ENCODE measurements around the gene TRIM7. TPM values are rescaled to one million over a fixed set of nuclear protein-coding genes. Genes with fewer than 3 reads are reported as not detected.

TRIM7 gene
- total RNA-seq, 4 donors from 2014 or later, result 0.88 to 2.6 (median 2.2) TPM

GRCh38 chr5:181158869-181159268 is 46.1 kb downstream of the TRIM7 start:
- Histone ChIP-seq H3K27ac (no peak overlapping the region), H3K27me3 (no peaks in the 10 kb centered on the region), H3K4me3 (no peak overlapping the region), H3K4me1 (peaks cover 0 to 6% (median 2%) of the 10 kb centered on the region in 4 donors), H3K9me3 (peaks cover 0 to 4% (median 0%) of the 10 kb centered on the region in 4 donors), H3K36me3 (no peaks in the 10 kb centered on the region)
- DNase-seq, result no peak
- TF ChIP-seq CTCF (IDR thresholded peaks at IDR 0.05) (no peak), POLR2A (IDR thresholded peaks at IDR 0.05) (no peak)

- H3K4me1 ChIP-seq, result peaks cover 0 to 6% (median 2%) of the 10 kb centered on the region in 4 donors
- H3K9me3 ChIP-seq, result no peaks in the 10 kb centered on the region
- DNase-seq, result no peak
- H3K4me3 ChIP-seq, result no peak overlapping the region
- H3K27ac ChIP-seq, result no peak overlapping the region
- no peaks in the 10 kb centered on the region for H3K27me3 ChIP-seq
- no peaks in the 10 kb centered on the region for H3K36me3 ChIP-seq
- TF ChIP-seq CTCF (IDR thresholded peaks at IDR 0.05) (no peak), POLR2A (IDR thresholded peaks at IDR 0.05) (no peak)
Observed at GRCh38 chr5:181156758-181157157, 48.2 kb downstream of the TRIM7 start.

- H3K27ac ChIP-seq, result no peak overlapping the region
- H3K9me3 ChIP-seq, result no peaks in the 10 kb centered on the region
- no peaks in the 10 kb centered on the region for H3K4me1 ChIP-seq
- H3K27me3 ChIP-seq, result no peaks in the 10 kb centered on the region
- H3K4me3 ChIP-seq, result no peak overlapping the region
- DNase-seq, result no peak
- no peaks in the 10 kb centered on the region for H3K36me3 ChIP-seq
- TF ChIP-seq POLR2A (IDR thresholded peaks at IDR 0.05) (no peak), CTCF (IDR thresholded peaks at IDR 0.05) (no peak)
Observed at GRCh38 chr5:181153814-181154213, 51.2 kb downstream of the TRIM7 start.

GRCh38 chr5:181152406-181152805 is 52.6 kb downstream of the TRIM7 start:
- Histone ChIP-seq H3K9me3 (no peaks in the 10 kb centered on the region), H3K27ac (no peak overlapping the region), H3K4me1 (no peaks in the 10 kb centered on the region), H3K4me3 (no peak overlapping the region), H3K36me3 (no peaks in the 10 kb centered on the region), H3K27me3 (no peaks in the 10 kb centered on the region)
- TF ChIP-seq POLR2A (IDR thresholded peaks at IDR 0.05), result no peak
- no peak for TF ChIP-seq CTCF (IDR thresholded peaks at IDR 0.05)
- DNase-seq, result no peak

- DNase-seq, result no peak
Observed at GRCh38 chr5:181151146-181151545, 53.9 kb downstream of the TRIM7 start.

More at GRCh38 chr5:181151146-181151545, 53.9 kb downstream of the TRIM7 start:
- H3K27ac ChIP-seq, result no peak overlapping the region
- H3K4me3 ChIP-seq, result no peak overlapping the region
- no peaks in the 10 kb centered on the region for H3K9me3 ChIP-seq
- no peaks in the 10 kb centered on the region for H3K36me3 ChIP-seq
- H3K4me1 ChIP-seq, result no peaks in the 10 kb centered on the region
- no peak for TF ChIP-seq POLR2A (IDR thresholded peaks at IDR 0.05)
- no peak for TF ChIP-seq CTCF (IDR thresholded peaks at IDR 0.05)
- no peaks in the 10 kb centered on the region for H3K27me3 ChIP-seq

Measured in Peyer's patch (tissue), 4 donors.